Breast epithelium (tissue), 3 donors: ENCODE results near the gene GABRR2.

ENCODE experiments used
- POLR2A ChIP-seq: fragments of 450-650 bp; IDR thresholded peaks from one replicate; pipeline ENCODE4 v1.6.1; 2016; ENCODE audit warnings: antibody characterized with exemption, mild to moderate bottlenecking, moderate library complexity
- POLR2AphosphoS5 ChIP-seq, 3 donors: sonication (generic); formaldehyde crosslinking; IDR thresholded peaks; one replicate each; pipeline ENCODE4 v1.6.1; 2017; ENCODE audit warnings: antibody characterized with exemption in 3 of 3
- TF ChIP-seq, protein P1 (sequence below), 3 donors: fragments of 450-650 bp; IDR thresholded peaks; one replicate each; pipeline ENCODE4 v1.5.1; 2016 to 2017; ENCODE audit warnings: antibody characterized with exemption in 3 of 3, mild to moderate bottlenecking in 3 of 3, moderate library complexity in 3 of 3

DNA sequence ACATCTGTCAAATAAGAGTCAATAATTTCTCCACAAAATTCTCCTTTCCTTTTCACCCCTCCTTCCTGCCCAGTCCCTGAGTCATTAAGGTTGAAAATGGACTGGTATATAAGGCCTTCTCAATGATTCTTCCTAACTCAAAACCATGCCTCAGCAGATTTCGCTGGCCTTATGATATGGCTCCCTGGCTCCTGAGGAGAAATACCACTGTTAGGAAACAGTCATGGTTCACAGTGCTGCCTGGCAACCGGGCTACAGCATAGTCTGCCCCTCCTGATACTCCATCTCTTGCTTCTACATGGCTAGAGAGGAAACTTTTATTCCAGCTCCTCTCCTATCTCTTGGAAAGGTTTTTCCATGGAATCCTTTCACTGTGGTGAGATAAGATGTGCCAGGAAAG lies 32.7 kb upstream of the GABRR2 start:
- TF ChIP-seq, protein P1, sequence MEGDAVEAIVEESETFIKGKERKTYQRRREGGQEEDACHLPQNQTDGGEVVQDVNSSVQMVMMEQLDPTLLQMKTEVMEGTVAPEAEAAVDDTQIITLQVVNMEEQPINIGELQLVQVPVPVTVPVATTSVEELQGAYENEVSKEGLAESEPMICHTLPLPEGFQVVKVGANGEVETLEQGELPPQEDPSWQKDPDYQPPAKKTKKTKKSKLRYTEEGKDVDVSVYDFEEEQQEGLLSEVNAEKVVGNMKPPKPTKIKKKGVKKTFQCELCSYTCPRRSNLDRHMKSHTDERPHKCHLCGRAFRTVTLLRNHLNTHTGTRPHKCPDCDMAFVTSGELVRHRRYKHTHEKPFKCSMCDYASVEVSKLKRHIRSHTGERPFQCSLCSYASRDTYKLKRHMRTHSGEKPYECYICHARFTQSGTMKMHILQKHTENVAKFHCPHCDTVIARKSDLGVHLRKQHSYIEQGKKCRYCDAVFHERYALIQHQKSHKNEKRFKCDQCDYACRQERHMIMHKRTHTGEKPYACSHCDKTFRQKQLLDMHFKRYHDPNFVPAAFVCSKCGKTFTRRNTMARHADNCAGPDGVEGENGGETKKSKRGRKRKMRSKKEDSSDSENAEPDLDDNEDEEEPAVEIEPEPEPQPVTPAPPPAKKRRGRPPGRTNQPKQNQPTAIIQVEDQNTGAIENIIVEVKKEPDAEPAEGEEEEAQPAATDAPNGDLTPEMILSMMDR (IDR thresholded peaks at IDR 0.05) = no peak
- TF ChIP-seq POLR2A (no peak), POLR2AphosphoS5 (IDR thresholded peaks at IDR 0.05) (no peak)
